ENCODE measurements around the gene PHF20.

DNA sequence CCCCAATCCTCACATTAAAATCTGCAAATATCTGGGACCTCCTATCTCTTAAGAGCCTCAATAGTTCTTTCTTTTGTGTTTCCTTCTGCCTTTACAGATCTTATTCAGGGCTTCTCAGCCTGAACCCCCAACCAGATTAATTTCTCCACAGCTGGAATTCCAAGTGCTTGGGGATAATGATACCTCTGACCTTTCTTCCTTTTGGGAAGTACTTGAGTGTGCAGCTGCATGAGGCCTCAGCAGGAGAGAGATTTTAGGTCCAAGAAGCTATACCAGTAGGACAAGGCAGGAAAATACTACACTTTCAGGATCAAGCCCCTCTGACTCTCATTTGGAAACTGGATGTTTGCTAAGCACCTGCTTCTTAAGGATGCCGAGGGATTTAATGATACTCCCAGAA is 2.6 kb downstream of the PHF20 start:
- TF ChIP-seq, protein P1, sequence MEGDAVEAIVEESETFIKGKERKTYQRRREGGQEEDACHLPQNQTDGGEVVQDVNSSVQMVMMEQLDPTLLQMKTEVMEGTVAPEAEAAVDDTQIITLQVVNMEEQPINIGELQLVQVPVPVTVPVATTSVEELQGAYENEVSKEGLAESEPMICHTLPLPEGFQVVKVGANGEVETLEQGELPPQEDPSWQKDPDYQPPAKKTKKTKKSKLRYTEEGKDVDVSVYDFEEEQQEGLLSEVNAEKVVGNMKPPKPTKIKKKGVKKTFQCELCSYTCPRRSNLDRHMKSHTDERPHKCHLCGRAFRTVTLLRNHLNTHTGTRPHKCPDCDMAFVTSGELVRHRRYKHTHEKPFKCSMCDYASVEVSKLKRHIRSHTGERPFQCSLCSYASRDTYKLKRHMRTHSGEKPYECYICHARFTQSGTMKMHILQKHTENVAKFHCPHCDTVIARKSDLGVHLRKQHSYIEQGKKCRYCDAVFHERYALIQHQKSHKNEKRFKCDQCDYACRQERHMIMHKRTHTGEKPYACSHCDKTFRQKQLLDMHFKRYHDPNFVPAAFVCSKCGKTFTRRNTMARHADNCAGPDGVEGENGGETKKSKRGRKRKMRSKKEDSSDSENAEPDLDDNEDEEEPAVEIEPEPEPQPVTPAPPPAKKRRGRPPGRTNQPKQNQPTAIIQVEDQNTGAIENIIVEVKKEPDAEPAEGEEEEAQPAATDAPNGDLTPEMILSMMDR (optimal IDR thresholded peaks at IDR 0.05 in 1 of 3, IDR thresholded peaks at IDR 0.05 in 1 of 3, conservative IDR thresholded peaks at IDR 0.05 in 1 of 3; ENCODE audit: extremely low read depth in 1 of 3, insufficient read depth in 2 of 3, low read length in 3 of 3), result no peak
- no peak for TF ChIP-seq EZH2 (IDR thresholded peaks at IDR 0.05; ENCODE audit: low read length)
